Activated CD4-positive, alpha-beta T cell treated with anti-CD3 and anti-CD28 coated beads, Interleukin-2, amount 50 U/mL, for 16 hours (primary cell): ENCODE data around the gene RPL13A.
"Not testable (repeated sequence)": the region's sequence is repeated elsewhere in the genome, so short reads cannot be mapped to it uniquely, and the experiment has no call there.

ENCODE experiments used
- DNase-seq: peaks from one replicate; pipeline ENCODE4 v3.0.0-alpha.2; 2020

Gene RPL13A

GRCh38 chr19:49487277-49488045 is at the start of gene RPL13A:
TSS of gene RPL13A (plus strand) at chr19:49487608. CDS start at chr19:49487630, 22 bp downstream.
- DNase-seq: peak; percentile 100

- no peak for DNase-seq
These were observed 49.1 kb upstream of the RPL13A start for GRCh38 chr19:49438261-49438660.

DNA sequence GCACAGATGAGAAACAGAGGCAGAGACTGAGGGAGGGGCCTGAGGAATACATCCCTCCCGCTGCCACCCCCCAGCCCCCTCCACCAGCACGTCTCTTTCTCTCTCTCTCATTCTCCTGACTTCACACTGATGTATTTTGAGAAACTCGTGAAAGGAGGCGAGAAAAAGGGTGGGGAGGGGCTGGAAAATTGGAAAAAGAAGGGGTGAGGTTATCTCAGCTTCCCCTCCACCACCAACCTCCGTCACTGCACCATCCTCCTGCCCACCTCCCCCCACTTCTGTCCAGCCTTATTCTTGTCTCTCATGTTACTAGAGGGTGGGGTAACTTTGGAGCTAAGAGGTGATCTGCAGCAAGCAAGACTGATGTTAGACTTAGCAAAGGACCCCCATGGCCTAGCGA is 47.6 kb upstream of the RPL13A start:
- DNase-seq: no peak

GRCh38 chr19:49440439-49441209 is 46.8 kb upstream of the RPL13A start:
- no peak for DNase-seq

DNA sequence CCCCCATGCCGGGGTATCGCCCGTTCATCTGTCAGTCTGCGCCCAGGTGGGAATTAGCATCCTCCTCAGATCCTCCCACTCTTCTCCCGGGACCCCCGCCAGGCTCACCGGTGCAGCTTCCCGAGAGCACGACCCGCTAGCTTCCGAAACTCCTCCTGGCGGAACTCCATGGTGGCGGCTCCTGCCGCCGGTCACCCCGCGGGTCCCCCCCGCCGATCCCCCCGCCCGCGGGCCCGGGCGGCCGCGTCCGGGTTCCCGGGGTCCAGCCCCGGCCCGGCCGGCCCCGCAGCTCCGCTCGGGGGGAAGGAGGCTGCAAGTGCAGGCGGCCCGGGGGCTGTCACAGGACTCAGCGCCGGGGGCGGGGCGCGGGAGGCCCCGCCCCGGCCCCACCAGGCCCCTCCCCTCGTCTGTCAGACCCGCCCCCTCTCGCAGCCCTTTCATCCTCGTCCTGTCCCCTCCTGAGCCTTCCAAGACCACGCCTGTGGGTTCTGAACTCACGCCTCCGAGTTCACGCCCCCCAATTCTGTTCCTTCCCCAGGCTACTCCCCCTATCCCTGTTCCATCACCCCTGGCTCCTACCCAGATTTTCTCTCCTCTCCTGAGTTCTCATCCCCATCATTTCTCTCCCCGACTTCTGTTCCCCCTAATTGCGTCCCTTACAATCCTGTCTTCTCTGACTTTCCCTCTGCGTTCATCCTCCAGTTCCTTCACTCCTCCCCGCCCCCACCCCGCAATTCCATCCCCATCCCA is 46.0 kb upstream of the RPL13A start, which contains the start of gene SLC17A7:
Gene SLC17A7 (minus strand): TSS at position 318 of the 750 bp plus-strand sequence. CDS start 148 bp downstream, at position 170.
- peak; percentile 39 for DNase-seq

GRCh38 chr19:49441960-49442350 is 45.5 kb upstream of the RPL13A start:
- DNase-seq: no peak

DNA sequence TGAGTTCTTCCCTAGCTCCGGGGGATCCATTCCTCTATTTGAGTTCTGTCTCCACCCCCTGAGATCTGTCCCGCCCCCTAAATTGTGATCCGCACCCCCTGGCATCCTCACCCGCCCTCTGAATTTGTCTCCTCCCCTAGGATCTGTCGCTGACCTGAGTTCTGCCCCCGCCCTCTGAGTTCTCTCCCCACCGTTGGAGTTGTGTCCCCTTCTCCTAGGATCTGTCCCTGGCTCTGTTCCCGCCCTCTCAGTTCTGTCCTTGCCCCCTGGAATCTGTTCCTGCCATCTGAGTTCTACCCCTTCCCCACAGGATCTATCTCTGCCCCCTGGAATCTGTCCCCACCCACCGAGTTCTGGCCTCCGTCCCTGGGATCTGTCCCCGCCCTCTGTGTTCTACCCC is 45.1 kb upstream of the RPL13A start:
- no peak for DNase-seq

- DNase-seq: peak; percentile 74
These were observed 44.5 kb upstream of the RPL13A start for GRCh38 chr19:49442771-49443365.

DNA sequence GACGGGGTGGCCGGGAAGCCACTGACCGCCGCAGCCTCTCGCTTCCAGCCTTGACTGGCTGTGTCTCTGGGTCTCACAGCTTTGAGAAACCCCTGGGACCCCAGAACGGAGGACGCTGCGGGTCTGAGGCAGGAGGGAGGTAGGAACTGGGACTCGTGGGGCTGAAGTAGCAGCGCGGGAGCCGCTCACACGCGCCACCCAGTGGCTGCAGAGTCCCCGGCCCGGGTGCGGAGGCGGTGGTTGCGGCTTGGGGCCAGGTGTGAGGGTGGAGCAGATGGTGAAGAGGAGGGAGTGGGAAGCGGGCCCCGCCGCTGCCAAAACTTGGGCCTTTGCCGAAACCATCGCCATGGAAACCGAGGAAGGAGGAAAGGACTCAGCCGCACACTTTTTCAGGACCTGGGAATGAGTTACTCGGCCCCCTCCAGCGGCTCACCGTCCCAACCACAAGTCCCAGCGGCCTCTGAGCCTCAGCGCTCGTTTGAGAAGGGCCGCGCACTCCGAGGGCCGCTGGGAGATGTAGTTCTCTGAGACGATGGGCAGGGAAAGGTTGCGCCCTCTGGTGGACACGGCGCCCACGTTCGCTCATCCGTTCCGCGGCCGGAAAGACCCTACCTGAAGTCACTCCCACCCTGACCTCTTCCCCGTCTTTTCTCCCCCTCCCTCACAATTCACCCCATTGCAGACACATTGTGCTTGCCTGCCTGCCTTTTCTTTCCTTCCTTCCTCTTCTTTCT is 43.9 kb upstream of the RPL13A start:
- peak; percentile 94 for DNase-seq

GRCh38 chr19:49444100-49444700 is 43.2 kb upstream of the RPL13A start:
- DNase-seq: not testable (repeated sequence)

GRCh38 chr19:49445997-49446396 is 41.4 kb upstream of the RPL13A start:
- DNase-seq: no peak

GRCh38 chr19:49447485-49448431 is 39.6 kb upstream of the RPL13A start:
- peak; percentile 45 for DNase-seq

GRCh38 chr19:49448432-49448786 is 39.0 kb upstream of the RPL13A start:
- DNase-seq: no peak

- DNase-seq: no peak
These were observed 37.0 kb upstream of the RPL13A start for GRCh38 chr19:49450405-49450804.

- DNase-seq: peak; percentile 99
These were observed 35.8 kb upstream of the RPL13A start, which contains the start of gene PIH1D1 for GRCh38 chr19:49451430-49452181. TSS of gene PIH1D1 (minus strand) at chr19:49451814. CDS start at chr19:49451574, 240 bp downstream.

- DNase-seq: peak; percentile 98
These were observed 34.2 kb upstream of the RPL13A start, which contains the start of gene ALDH16A1 for GRCh38 chr19:49453013-49453756. TSS of gene ALDH16A1 (plus strand) at chr19:49453225. CDS start at chr19:49453332, 107 bp downstream.

DNA sequence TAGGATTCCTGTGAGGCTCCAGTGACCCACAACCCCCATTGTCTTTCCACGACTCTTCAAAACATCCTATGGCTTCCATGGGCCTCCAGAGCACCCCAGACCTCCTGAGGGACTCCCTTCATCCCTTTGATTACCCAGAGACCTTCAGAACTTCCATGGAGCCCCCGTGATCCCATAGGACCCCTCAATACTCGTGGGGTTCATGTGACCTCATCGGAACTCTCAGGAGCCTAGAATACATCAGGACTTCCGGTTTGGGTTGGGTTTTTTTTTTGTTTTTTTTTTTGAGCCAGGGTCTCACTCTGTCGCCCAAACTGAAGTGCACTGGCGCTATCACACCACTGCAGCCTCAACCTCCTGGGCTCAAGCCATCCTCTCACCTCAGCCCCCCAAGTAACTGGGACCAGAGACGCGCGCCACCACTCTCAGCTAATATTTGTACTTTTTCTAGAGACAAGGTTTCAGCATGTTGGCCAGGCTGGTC is 33.6 kb upstream of the RPL13A start:
- no peak for DNase-seq

DNA sequence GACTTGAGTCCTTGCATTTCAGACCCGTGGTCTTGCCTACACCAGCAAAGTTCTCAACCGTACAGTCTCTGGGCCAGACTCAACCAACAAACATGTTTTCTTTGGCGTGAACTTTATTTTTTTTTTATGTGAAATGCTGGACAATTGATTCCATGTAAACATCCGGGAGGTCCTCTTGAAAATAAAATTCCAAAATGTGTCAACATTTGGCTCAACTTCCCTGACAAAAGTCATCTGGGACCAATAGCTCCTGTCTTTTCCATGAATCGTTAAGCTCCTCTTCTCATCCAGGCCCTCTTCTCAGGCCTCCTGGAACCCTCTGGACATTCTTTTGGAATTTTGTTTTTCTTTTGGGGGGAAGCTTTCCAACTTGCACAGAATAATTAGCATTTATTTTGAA is 31.6 kb upstream of the RPL13A start:
- DNase-seq: no peak

GRCh38 chr19:49456326-49456725 is 31.1 kb upstream of the RPL13A start:
- DNase-seq: no peak
